Fibroblast of lung (primary cell): Measurements from ENCODE around the gene IFI16.

Source experiments
- CTCF ChIP-seq, 2 donors: IDR thresholded peaks in 1 of 2; conservative IDR thresholded peaks in 1 of 2; 1 replicate in 1 of 2; 2 replicates in 1 of 2; pipeline ENCODE4 v1.5.1; 2011 to 2012; ENCODE audit warnings: low read length in 2 of 2, control low read depth in 1 of 2, inconsistent platforms in 1 of 2, low read depth in 1 of 2, mild to moderate bottlenecking in 1 of 2
- EZH2 ChIP-seq: IDR thresholded peaks from 2 replicates; pipeline ENCODE4 v1.5.1; 2012; ENCODE audit warnings: low read length, control low read depth, mild to moderate bottlenecking; ENCODE audit errors: missing control alignments

- TF ChIP-seq CTCF (conservative IDR thresholded peaks at IDR 0.05 in 1 of 2, IDR thresholded peaks at IDR 0.05 in 1 of 2; ENCODE audit: low read depth in 1 of 2, low read length in 2 of 2) (no peak), EZH2 (no peak)
Observed at GRCh38 chr1:159015440-159015909, 5.8 kb downstream of the IFI16 start.
